SK-N-SH treated with all-trans-retinoic acid at 6 μM for 48 hours (cell line): ENCODE data around the gene GPR75.
"Not testable (repeated sequence)": the region's sequence is repeated elsewhere in the genome, so short reads cannot be mapped to it uniquely, and the experiment has no call there.

Experiments
- ATAC-seq: fragments of 200-7000 bp; cut with Tn5 transposase; 3 replicates; pipeline ENCODE4 v1.9.1; 2020; ENCODE audit warnings: mild to moderate bottlenecking, moderate library complexity
- ARNTL ChIP-seq: fragments of 450-650 bp; formaldehyde crosslinking; IDR thresholded peaks from 2 replicates; pipeline ENCODE4 v1.5.0; 2020; ENCODE audit warnings: low read depth, mild to moderate bottlenecking, moderate library complexity, borderline replicate concordance
- BACH2 ChIP-seq: fragments of 250-450 bp; sonication (Bioruptor Pico); IDR thresholded peaks from 2 replicates; pipeline ENCODE4 v1.9.0; 2021; ENCODE audit warnings: mild to moderate bottlenecking, borderline replicate concordance
- CREB5 ChIP-seq: fragments of 250-450 bp; sonication (Bioruptor Pico); IDR thresholded peaks from 2 replicates; pipeline ENCODE4 v1.5.1; 2020; ENCODE audit warnings: low read depth, mild to moderate bottlenecking, moderate library complexity
- CSDC2 ChIP-seq: fragments of 250-450 bp; sonication (Bioruptor Pico); IDR thresholded peaks from 2 replicates; pipeline ENCODE4 v1.5.0; 2020; ENCODE audit warnings: mild to moderate bottlenecking, moderate library complexity
- CSRNP3 ChIP-seq: fragments of 250-450 bp; sonication (Bioruptor Pico); IDR thresholded peaks from 2 replicates; pipeline ENCODE4 v1.5.1; 2021; ENCODE audit warnings: mild to moderate bottlenecking, moderate library complexity
- ESRRG ChIP-seq: fragments of 250-450 bp; sonication (Bioruptor Pico); IDR thresholded peaks from 2 replicates; pipeline ENCODE4 v1.6.1; 2021; ENCODE audit warnings: mild to moderate bottlenecking
- GLIS3 ChIP-seq: fragments of 250-450 bp; sonication (Bioruptor Pico); IDR thresholded peaks from 2 replicates; pipeline ENCODE4 v1.5.0; 2020; ENCODE audit warnings: mild to moderate bottlenecking, moderate library complexity
- ISL1 ChIP-seq: fragments of 250-450 bp; sonication (Bioruptor Pico); IDR thresholded peaks from 2 replicates; pipeline ENCODE4 v2.1.2; 2022; ENCODE audit warnings: mild to moderate bottlenecking, moderate library complexity
- OSR1 ChIP-seq: fragments of 250-450 bp; sonication (Bioruptor Pico); IDR thresholded peaks from 2 replicates; pipeline ENCODE4 v1.8.0; 2022; ENCODE audit warnings: moderate library complexity, mild to moderate bottlenecking, inconsistent platforms
- PPARA ChIP-seq: fragments of 250-450 bp; sonication (Bioruptor Pico); IDR thresholded peaks from 2 replicates; pipeline ENCODE4 v1.5.0; 2020; ENCODE audit warnings: mild to moderate bottlenecking, borderline replicate concordance
- RARB ChIP-seq: fragments of 250-450 bp; sonication (Bioruptor Pico); IDR thresholded peaks from 2 replicates; pipeline ENCODE4 v1.8.0; 2021; ENCODE audit warnings: mild to moderate bottlenecking, moderate library complexity
- SNAI2 ChIP-seq: fragments of 250-450 bp; sonication (Bioruptor Pico); IDR thresholded peaks from 2 replicates; pipeline ENCODE4 v1.5.0; 2020; ENCODE audit warnings: mild to moderate bottlenecking, moderate library complexity
- TSHZ2 ChIP-seq: fragments of 250-450 bp; sonication (Bioruptor Pico); IDR thresholded peaks from 2 replicates; pipeline ENCODE4 v1.5.0; 2020; ENCODE audit warnings: mild to moderate bottlenecking, moderate library complexity
- ZFP3 ChIP-seq: fragments of 250-450 bp; sonication (Bioruptor Pico); IDR thresholded peaks from 2 replicates; pipeline ENCODE4 v1.5.0; 2020; ENCODE audit warnings: mild to moderate bottlenecking, moderate library complexity
- ZNF565 ChIP-seq: fragments of 450-650 bp; formaldehyde crosslinking; conservative IDR thresholded peaks from 2 replicates; pipeline ENCODE4 v1.5.0; 2020; ENCODE audit warnings: low read depth, mild to moderate bottlenecking, moderate library complexity
- ZNF70 ChIP-seq: fragments of 450-650 bp; formaldehyde crosslinking; IDR thresholded peaks from 2 replicates; pipeline ENCODE4 v1.5.0; 2020; ENCODE audit warnings: mild to moderate bottlenecking, moderate library complexity
- ZNF8 ChIP-seq: fragments of 450-650 bp; formaldehyde crosslinking; IDR thresholded peaks from 2 replicates; pipeline ENCODE4 v1.5.0; 2020; ENCODE audit warnings: mild to moderate bottlenecking, moderate library complexity

GPR75 gene

GRCh38 chr2:53856272-53856671 is 3.5 kb downstream of the GPR75 start:
- no peak for ATAC-seq
- TF ChIP-seq CSRNP3 (CRISPR knock-in tag) (no peak), BACH2 (CRISPR knock-in tag) (no peak), GLIS3 (CRISPR knock-in tag) (no peak), SNAI2 (CRISPR knock-in tag) (no peak), ARNTL (no peak), ZNF70 (CRISPR knock-in tag) (no peak), PPARA (CRISPR knock-in tag) (no peak), ZNF8 (CRISPR knock-in tag) (no peak)

- TF ChIP-seq BACH2 (CRISPR knock-in tag) (no peak), TSHZ2 (CRISPR knock-in tag) (no peak), CREB5 (CRISPR knock-in tag) (no peak), ESRRG (CRISPR knock-in tag) (no peak), PPARA (CRISPR knock-in tag) (no peak), CSDC2 (no peak), CSRNP3 (CRISPR knock-in tag) (no peak), ARNTL (no peak), ZNF8 (CRISPR knock-in tag) (no peak)
- ATAC-seq: no peak
Measured at GRCh38 chr2:53854678-53855077, 5.1 kb downstream of the GPR75 start.

GRCh38 chr2:53852532-53852931 is 7.2 kb downstream of the GPR75 start:
- no peak for ATAC-seq
- TF ChIP-seq ISL1 (CRISPR knock-in tag): no peak
- TF ChIP-seq ZNF565 (CRISPR knock-in tag): no peak
- no peak for TF ChIP-seq ESRRG (CRISPR knock-in tag)
- no peak for TF ChIP-seq ZFP3 (CRISPR knock-in tag)
- no peak for TF ChIP-seq TSHZ2 (CRISPR knock-in tag)
- no peak for TF ChIP-seq CSDC2
- TF ChIP-seq OSR1 (CRISPR knock-in tag): no peak
- no peak for TF ChIP-seq RARB (CRISPR knock-in tag)

GRCh38 chr2:53851052-53851757 is 8.6 kb downstream of the GPR75 start:
- not testable (repeated sequence) for ATAC-seq
